HCT116 (cell line): ENCODE data around the gene FERMT2. TPM values are rescaled to one million over a fixed set of nuclear protein-coding genes. Genes with fewer than 3 reads are reported as not detected.

Experiments used
- ATAC-seq: fragments of 200-7000 bp; cut with Tn5 transposase; 2 replicates; pipeline ENCODE4 v1.9.1; 2020; ENCODE audit warnings: mild to moderate bottlenecking, moderate library complexity
- BruUV-seq: library from RNA; stranded (reverse); fragments of 400-500 nt; replicated peaks from 2 replicates; lab custom pipeline; 2021; lab: Mats Ljungman, UMichigan
- CTCF ChIA-PET: fragments of 300-600 bp; sonication (Branson Sonifier 250); formaldehyde crosslinking; loops from one replicate; lab custom pipeline; 2021; ENCODE audit warnings: antibody characterized with exemption; lab: Charles Lee
- POLR2A ChIA-PET: fragments of 300-600, 350-600 bp; sonication (Branson Sonifier 250); formaldehyde crosslinking; loops from one replicate; lab custom pipeline; 2021; ENCODE audit warnings: antibody characterized with exemption; lab: Charles Lee
- RAD21 ChIA-PET, 2 experiments: fragments of 300-600 bp; sonication (Branson Sonifier 250); formaldehyde crosslinking; loops; one replicate each; lab custom pipeline; 2023; ENCODE audit warnings: low total read pairs in 2 of 2; ENCODE audit not compliant: uncharacterized antibody in 2 of 2, unreplicated experiment in 2 of 2, low non-redundant PET in 1 of 2; lab: Charles Lee
- DNase-seq: peaks from one replicate; pipeline ENCODE4 v3.0.0-alpha.2; 2010; ENCODE audit warnings: low read depth, low spot score
- H2AFZ ChIP-seq: fragments of 200-600 bp; shearing (Covaris generic), sonication (generic); 2 replicates; pipeline ENCODE4 v1.6.1; 2017; ENCODE audit warnings: low read depth, mixed run types, mixed read lengths, antibody characterized with exemption, low read length; ENCODE audit not compliant: poor library complexity, severe bottlenecking
- H3K27ac ChIP-seq: 2 replicates; pipeline ENCODE4 v1.5.1; 2012; ENCODE audit warnings: low read depth, low read length
- H3K27me3 ChIP-seq: fragments of 200-600 bp; sonication (generic); 2 replicates; pipeline ENCODE4 v1.6.1; 2016; ENCODE audit warnings: mixed run types, low read length, mixed read lengths; ENCODE audit not compliant: insufficient read depth
- H3K36me3 ChIP-seq, 2 experiments: fragments of 200-500 bp in 1 of 2; fragments of 200-600 bp in 1 of 2; sonication (Bioruptor generic) in 1 of 2; sonication (generic) in 1 of 2; 2 replicates each; pipeline versions ENCODE4 v1.5.1 to v1.6.1; 2014 to 2016; ENCODE audit warnings: low read length in 2 of 2, inconsistent platforms in 1 of 2, mixed read lengths in 1 of 2, mixed run types in 1 of 2; ENCODE audit not compliant: insufficient read depth in 2 of 2, control insufficient read depth in 1 of 2
- H3K4me1 ChIP-seq, 2 experiments: fragments of 200-600 bp in 1 of 2; sonication (generic) in 1 of 2; 2 replicates each; pipeline versions ENCODE4 v1.5.1 to v1.6.1; 2012 to 2017; ENCODE audit warnings: low read length in 2 of 2, inconsistent platforms in 1 of 2, mild to moderate bottlenecking in 1 of 2, mixed read lengths in 1 of 2, mixed run types in 1 of 2, moderate library complexity in 1 of 2; ENCODE audit not compliant: insufficient read depth in 2 of 2, control insufficient read depth in 1 of 2
- H3K4me2 ChIP-seq: fragments of 200-600 bp; sonication (generic); 2 replicates; pipeline ENCODE4 v1.6.1; 2017; ENCODE audit warnings: mixed run types, low read length, mixed read lengths
- H3K4me3 ChIP-seq, 2 experiments: fragments of 200-600 bp in 1 of 2; sonication (generic) in 1 of 2; replicated peaks in 1 of 2; 2 replicates each; pipeline ENCODE4 v1.5.1; 2011 to 2016; ENCODE audit warnings: low read length in 2 of 2, control low read depth in 1 of 2, low read depth in 1 of 2, mild to moderate bottlenecking in 1 of 2, mixed read lengths in 1 of 2, mixed run types in 1 of 2
- H3K79me2 ChIP-seq: fragments of 200-600 bp; sonication (generic); 2 replicates; pipeline ENCODE4 v1.6.1; 2017; ENCODE audit warnings: mild to moderate bottlenecking, mixed run types, low read length, moderate library complexity, mixed read lengths; ENCODE audit not compliant: insufficient read depth
- H3K9ac ChIP-seq: fragments of 200-600 bp; sonication (generic); 2 replicates; pipeline ENCODE4 v1.6.1; 2016; ENCODE audit warnings: low read length, mixed read lengths
- H3K9me2 ChIP-seq: fragments of 200-600 bp; sonication (generic), shearing (Covaris generic); 2 replicates; pipeline ENCODE4 v1.6.1; 2017; ENCODE audit warnings: mixed run types, mild to moderate bottlenecking, moderate library complexity; ENCODE audit not compliant: insufficient read depth
- H3K9me3 ChIP-seq, 2 experiments: fragments of 200-500 bp in 1 of 2; fragments of 200-600 bp in 1 of 2; sonication (Bioruptor generic) in 1 of 2; sonication (generic) in 1 of 2; 2 replicates each; pipeline ENCODE4 v1.6.1; 2014 to 2017; ENCODE audit warnings: low read length in 2 of 2, mixed read lengths in 2 of 2, inconsistent platforms in 1 of 2, low read depth in 1 of 2, mild to moderate bottlenecking in 1 of 2, mixed run types in 1 of 2, moderate library complexity in 1 of 2; ENCODE audit not compliant: control insufficient read depth in 1 of 2, insufficient read depth in 1 of 2
- H4K20me1 ChIP-seq: fragments of 200-600 bp; sonication (generic), shearing (Covaris generic); 2 replicates; pipeline ENCODE4 v1.6.1; 2017; ENCODE audit warnings: mixed run types, mild to moderate bottlenecking, moderate library complexity; ENCODE audit not compliant: insufficient read depth
- CBX3 ChIP-seq: IDR thresholded peaks from 2 replicates; pipeline ENCODE4 v1.6.1; 2012; ENCODE audit warnings: low read depth
- ELF1 ChIP-seq: IDR thresholded peaks from 2 replicates; pipeline ENCODE4 v1.6.1; 2012; ENCODE audit warnings: low read depth, borderline replicate concordance
- JUND ChIP-seq: IDR thresholded peaks from 2 replicates; pipeline ENCODE4 v1.6.1; 2012
- POLR2AphosphoS5 ChIP-seq: IDR thresholded peaks from 2 replicates; pipeline ENCODE4 v1.6.1; 2011; ENCODE audit warnings: mild to moderate bottlenecking, low read depth, low read length, moderate library complexity
- SIN3A ChIP-seq: IDR thresholded peaks from 2 replicates; pipeline ENCODE4 v1.6.1; 2012; ENCODE audit warnings: low read depth
- SP1 ChIP-seq: IDR thresholded peaks from 2 replicates; pipeline ENCODE4 v1.6.1; 2012; ENCODE audit warnings: low read depth
- ZFX ChIP-seq: fragments of 450-650 bp; IDR thresholded peaks from 2 replicates; pipeline ENCODE4 v1.6.1; 2017
- intact Hi-C: fragments of 100-400 bp; cut with micrococcal nuclease; formaldehyde crosslinking; loops from 2 replicates; pipeline ENCODE4 v1.10.0; 2022
- total RNA-seq: library from RNA; stranded (reverse); gene quantifications from one replicate; pipeline ENCODE4 v1.2.1, GENCODE V29; 2021; ENCODE audit not compliant: unreplicated experiment
- TF ChIP-seq, protein P1 (sequence below): IDR thresholded peaks from 2 replicates; pipeline ENCODE4 v1.6.1; 2012

The FERMT2 gene
- total RNA-seq, 1 experiment from 2014 or later: 24.8 TPM

DNA sequence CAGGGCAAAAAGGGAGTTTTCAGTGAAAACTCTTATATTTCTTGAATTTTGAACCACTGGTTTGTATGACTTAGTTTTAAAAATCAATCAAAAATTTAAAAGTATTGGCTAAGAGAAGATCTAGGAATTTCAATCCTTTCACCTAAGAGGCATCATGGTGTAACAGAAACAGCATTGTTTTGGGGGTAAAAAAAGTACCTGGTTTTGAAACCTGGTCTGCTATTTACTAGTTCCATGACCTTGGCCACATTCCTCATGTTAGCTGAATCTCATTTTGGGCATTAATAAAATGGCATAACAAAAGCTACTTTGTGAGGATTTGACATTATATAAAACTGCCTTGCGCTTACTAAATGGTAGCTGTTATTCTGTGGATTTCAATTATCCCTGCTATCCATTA is 142.7 kb downstream of the FERMT2 start:
- Histone ChIP-seq H3K9me2 (no peaks in the 10 kb centered on the region), H3K27me3 (no peaks in the 10 kb centered on the region), H3K27ac (no peak overlapping the region), H3K4me1 (no peaks in the 10 kb centered on the region)
- ChIA-PET RAD21 (no interaction called here), POLR2A (no interaction called here)
- no peak for DNase-seq
- TF ChIP-seq ELF1 (no peak), ZFX (no peak), SIN3A (no peak), POLR2AphosphoS5 (no peak), SP1 (no peak), CBX3 (no peak), JUND (no peak)
- TF ChIP-seq, protein P1, sequence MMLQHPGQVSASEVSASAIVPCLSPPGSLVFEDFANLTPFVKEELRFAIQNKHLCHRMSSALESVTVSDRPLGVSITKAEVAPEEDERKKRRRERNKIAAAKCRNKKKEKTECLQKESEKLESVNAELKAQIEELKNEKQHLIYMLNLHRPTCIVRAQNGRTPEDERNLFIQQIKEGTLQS: no peak
- TF ChIP-seq, all 23 proteins: peak for 0
- BruUV-seq: no TSS peak
- H2AFZ ChIP-seq: no peak overlapping the region
- H3K4me2 ChIP-seq: no peak overlapping the region
- H4K20me1 ChIP-seq: no peaks in the 10 kb centered on the region
- intact Hi-C loops: no loop called here
- no peaks in the 10 kb centered on the region for H3K9me3 ChIP-seq
- H3K9ac ChIP-seq: no peak overlapping the region
- ATAC-seq: no peak
- H3K79me2 ChIP-seq: no peaks in the 10 kb centered on the region
- H3K4me3 ChIP-seq: no peak overlapping the region
- no peaks in the 10 kb centered on the region for H3K36me3 ChIP-seq
- CTCF ChIA-PET: no interaction called here

Other genes with a start within 250 kb of the FERMT2 start
- gene PSMC6, start 243.8 kb downstream of the FERMT2 start, total RNA-seq: 71.7 TPM
- gene STYX, start 220.9 kb downstream of the FERMT2 start, total RNA-seq: 16.3 TPM
- 33.7 TPM for gene GNPNAT1, start 159.4 kb downstream of the FERMT2 start, total RNA-seq
- gene DDHD1, start 202.3 kb upstream of the FERMT2 start, total RNA-seq: 26.9 TPM